Natural killer cell treated with Interleukin-12 subunit alpha and Interleukin-12 subunit beta and Interleukin-15 and Interleukin-18, amount 100 ng/mL, for 72 hours (primary cell): ENCODE measurements around the gene RAD23A. TPM values are rescaled to one million over a fixed set of nuclear protein-coding genes. Genes with fewer than 3 reads are reported as not detected.
"Not testable (repeated sequence)": the region's sequence is repeated elsewhere in the genome, so short reads cannot be mapped to it uniquely, and the experiment has no call there.

Source experiments
- ATAC-seq, 2 donors: fragments of 150-1000 bp; cut with Tn5 transposase in 1 of 2; sonication (Bioruptor Pico), chemical (Tn5 transposase) in 1 of 2; 2 replicates each; pipeline ENCODE4 v1.10.0; 2021
- DNase-seq: peaks from one replicate; pipeline ENCODE4 v3.0.0; 2022; ENCODE audit warnings: low spot score
- H3K27ac Mint-ChIP-seq, 2 donors: 1 replicate in 1 of 2; 2 replicates in 1 of 2; pipeline ENCODE4 v1.8.0; 2022; ENCODE audit warnings: mixed read lengths in 2 of 2, mild to moderate bottlenecking in 1 of 2, moderate library complexity in 1 of 2
- H3K27me3 Mint-ChIP-seq, 2 donors: 1 replicate in 1 of 2; 2 replicates in 1 of 2; pipeline ENCODE4 v1.8.0; 2022; ENCODE audit warnings: mixed read lengths in 2 of 2
- H3K36me3 Mint-ChIP-seq: one replicate; pipeline ENCODE4 v1.8.0; 2022; ENCODE audit warnings: mixed read lengths
- H3K4me1 Mint-ChIP-seq, 2 donors: 1 replicate in 1 of 2; 2 replicates in 1 of 2; pipeline ENCODE4 v1.8.0; 2022; ENCODE audit warnings: low read depth in 2 of 2, mixed read lengths in 2 of 2, mild to moderate bottlenecking in 1 of 2
- H3K4me3 Mint-ChIP-seq: one replicate; pipeline ENCODE4 v1.8.0; 2022; ENCODE audit warnings: mixed read lengths
- H3K9me3 Mint-ChIP-seq: 2 replicates; pipeline ENCODE4 v1.8.0; 2022; ENCODE audit warnings: mixed read lengths
- total RNA-seq, 2 donors: library from RNA; stranded (reverse); gene quantifications; one replicate each; pipeline ENCODE4 v1.2.3, GENCODE V29; 2022

The RAD23A gene
- 100 to 1,000 TPM; 112 to 148 TPM for total RNA-seq

DNA sequence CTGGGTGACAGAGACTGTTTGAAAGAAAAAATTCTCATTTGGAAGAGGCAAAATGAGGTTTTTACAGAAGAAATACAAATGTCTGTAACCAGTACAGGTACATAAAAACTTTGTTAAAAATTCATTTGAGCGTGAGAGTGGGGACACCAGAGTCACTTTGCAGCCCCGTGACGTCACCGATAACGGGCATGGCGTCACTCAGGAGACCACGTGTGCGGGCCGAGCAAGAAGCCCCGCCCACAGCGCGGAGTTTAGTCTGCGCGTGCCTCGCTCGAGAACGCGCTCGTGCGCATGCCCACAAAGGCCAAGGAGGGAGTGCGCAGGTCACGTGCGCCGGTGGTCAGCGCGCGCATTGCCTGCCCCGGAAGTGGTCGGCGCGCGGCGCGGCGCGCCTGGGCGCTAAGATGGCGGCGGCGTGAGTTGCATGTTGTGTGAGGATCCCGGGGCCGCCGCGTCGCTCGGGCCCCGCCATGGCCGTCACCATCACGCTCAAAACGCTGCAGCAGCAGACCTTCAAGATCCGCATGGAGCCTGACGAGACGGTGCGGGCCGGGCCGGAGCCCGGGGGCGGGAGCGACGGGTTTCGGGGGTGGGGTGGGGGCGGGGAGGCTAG is at the start of gene RAD23A:
TSS of gene RAD23A (plus strand) at position 384 of the 613 bp plus-strand sequence. CDS start at position 471, 87 bp downstream.
- Mint-ChIP-seq H3K27ac (peak within 1 kb of the TSS; percentile 91 to 95), H3K9me3 (no peaks in the 10 kb centered on the region), H3K36me3 (peaks cover 36% of the 10 kb centered on the region), H3K4me3 (peak within 1 kb of the TSS; percentile 93), H3K27me3 (no peaks in the 10 kb centered on the region), H3K4me1 (peaks cover 44 to 47% of the 10 kb centered on the region in 2 donors)
- peak; percentile 98 for DNase-seq
- ATAC-seq, result peak; percentile 89 to 92

GRCh38 chr19:12896460-12896859 is 49.2 kb upstream of the RAD23A start:
- no peak for ATAC-seq
- H3K36me3 Mint-ChIP-seq, result peaks cover 10% of the 10 kb centered on the region
- H3K4me1 Mint-ChIP-seq, result peaks cover 18 to 24% of the 10 kb centered on the region in 2 donors
- no peaks in the 10 kb centered on the region for H3K9me3 Mint-ChIP-seq
- H3K4me3 Mint-ChIP-seq, result no peak overlapping the region
- DNase-seq, result no peak
- H3K27ac Mint-ChIP-seq, result no peak overlapping the region
- no peaks in the 10 kb centered on the region for H3K27me3 Mint-ChIP-seq

DNA sequence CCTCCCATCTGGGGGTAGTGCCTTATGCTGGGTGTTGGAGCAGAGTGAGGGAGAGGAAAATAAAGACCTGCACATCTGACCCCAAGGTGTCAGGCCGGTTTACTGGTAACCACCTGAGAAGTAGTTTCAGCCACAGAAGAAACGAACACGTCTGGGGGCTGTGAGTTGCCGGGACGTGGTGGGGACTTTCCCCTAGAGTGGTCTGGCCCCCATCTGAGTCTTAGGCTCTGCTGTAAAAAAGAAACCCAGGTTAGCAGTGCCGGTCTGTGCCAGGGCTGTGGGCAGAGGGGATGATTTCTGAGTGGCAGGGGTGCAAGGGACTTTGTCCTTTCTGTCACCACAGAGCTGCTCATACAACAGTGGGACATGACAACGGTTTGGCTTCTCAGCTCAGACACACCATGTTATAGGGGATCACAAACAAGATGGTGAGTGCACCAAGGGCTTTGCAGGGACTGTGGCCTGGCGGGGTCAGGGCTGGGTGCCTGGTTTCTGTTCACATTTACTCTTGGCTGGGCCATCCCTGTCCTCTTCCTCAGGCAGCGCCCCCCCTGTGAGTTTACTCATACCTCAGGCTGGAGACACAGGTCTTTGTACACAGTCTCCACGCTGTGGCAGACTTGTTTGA is 45.7 kb upstream of the RAD23A start:
- DNase-seq (peak; percentile 75), ATAC-seq (peak; percentile 93 to 97)
- no peaks in the 10 kb centered on the region for H3K9me3 Mint-ChIP-seq
- H3K4me3 Mint-ChIP-seq, result peak overlapping the region; percentile 75
- H3K27ac Mint-ChIP-seq, result peak overlapping the region; percentile 67 to 73
- peaks cover 9 to 18% of the 10 kb centered on the region in 2 donors for H3K4me1 Mint-ChIP-seq
- no peaks in the 10 kb centered on the region for H3K27me3 Mint-ChIP-seq
- H3K36me3 Mint-ChIP-seq, result peaks cover 7% of the 10 kb centered on the region

DNA sequence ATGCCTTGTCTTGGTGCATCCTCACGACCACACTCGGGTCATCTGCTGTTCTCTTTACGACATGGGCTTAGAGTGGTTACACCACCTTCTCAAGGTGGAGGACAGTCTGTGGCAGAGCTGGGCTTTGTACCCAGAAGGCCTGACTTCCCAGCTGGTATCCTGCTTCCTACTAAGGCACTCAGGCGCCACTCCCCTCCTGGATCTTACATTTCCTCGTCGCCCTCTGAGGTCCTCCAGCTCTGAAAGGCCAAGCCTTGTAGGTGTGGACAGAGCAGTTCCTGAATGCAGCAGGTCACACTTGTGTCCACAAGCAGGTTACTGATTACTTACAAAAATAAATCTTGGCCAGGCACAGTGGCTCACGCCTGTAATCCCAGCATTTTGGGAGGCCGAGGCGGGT is 38.5 kb upstream of the RAD23A start:
- Mint-ChIP-seq H3K27me3 (no peaks in the 10 kb centered on the region), H3K4me3 (no peak overlapping the region), H3K4me1 (peaks cover 4 to 7% of the 10 kb centered on the region in 2 donors), H3K27ac (no peak overlapping the region), H3K36me3 (no peaks in the 10 kb centered on the region), H3K9me3 (no peaks in the 10 kb centered on the region)
- no peak for ATAC-seq
- DNase-seq, result no peak

DNA sequence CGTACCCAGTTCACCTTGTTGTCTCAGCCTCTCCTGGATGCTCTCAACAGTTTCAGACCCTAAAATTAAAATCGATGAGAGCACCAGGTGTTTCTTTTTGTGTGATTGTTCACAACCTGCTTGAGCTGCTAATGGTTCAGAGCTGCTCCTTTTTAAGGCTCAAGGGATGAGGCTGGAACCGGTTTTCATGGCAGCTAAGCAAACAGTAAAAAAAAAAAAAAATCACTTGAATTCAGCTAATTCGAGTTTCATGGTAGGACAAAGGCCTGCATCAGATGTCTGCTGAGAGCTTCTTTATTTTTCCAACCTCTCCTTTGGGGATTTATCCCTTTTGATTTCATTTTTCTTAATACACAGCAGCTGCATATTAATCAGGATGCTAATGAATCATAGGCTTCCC is 33.1 kb upstream of the RAD23A start:
- Mint-ChIP-seq H3K9me3 (no peaks in the 10 kb centered on the region), H3K4me1 (peaks cover 24 to 27% of the 10 kb centered on the region in 2 donors), H3K27me3 (no peaks in the 10 kb centered on the region), H3K27ac (no peak overlapping the region), H3K4me3 (no peak overlapping the region), H3K36me3 (no peaks in the 10 kb centered on the region)
- no peak for ATAC-seq
- DNase-seq, result no peak

GRCh38 chr19:12913011-12913561 is 32.6 kb upstream of the RAD23A start:
- DNase-seq, result no peak
- H3K36me3 Mint-ChIP-seq, result no peaks in the 10 kb centered on the region
- H3K9me3 Mint-ChIP-seq, result no peaks in the 10 kb centered on the region
- peak overlapping the region; percentile 54 for H3K4me3 Mint-ChIP-seq
- H3K27ac Mint-ChIP-seq, result peak overlapping the region; percentile 83 to 89
- peaks cover 24 to 27% of the 10 kb centered on the region in 2 donors for H3K4me1 Mint-ChIP-seq
- no peak for ATAC-seq
- no peaks in the 10 kb centered on the region for H3K27me3 Mint-ChIP-seq

GRCh38 chr19:12913851-12914690 is 31.6 kb upstream of the RAD23A start:
- H3K27me3 Mint-ChIP-seq, result no peaks in the 10 kb centered on the region
- peak overlapping the region; percentile 54 for H3K4me3 Mint-ChIP-seq
- ATAC-seq, result peak; percentile 75 to 81
- H3K36me3 Mint-ChIP-seq, result no peaks in the 10 kb centered on the region
- DNase-seq, result peak; percentile 78
- H3K4me1 Mint-ChIP-seq, result peaks cover 27 to 30% of the 10 kb centered on the region in 2 donors
- peak overlapping the region; percentile 83 to 89 for H3K27ac Mint-ChIP-seq
- no peaks in the 10 kb centered on the region for H3K9me3 Mint-ChIP-seq

DNA sequence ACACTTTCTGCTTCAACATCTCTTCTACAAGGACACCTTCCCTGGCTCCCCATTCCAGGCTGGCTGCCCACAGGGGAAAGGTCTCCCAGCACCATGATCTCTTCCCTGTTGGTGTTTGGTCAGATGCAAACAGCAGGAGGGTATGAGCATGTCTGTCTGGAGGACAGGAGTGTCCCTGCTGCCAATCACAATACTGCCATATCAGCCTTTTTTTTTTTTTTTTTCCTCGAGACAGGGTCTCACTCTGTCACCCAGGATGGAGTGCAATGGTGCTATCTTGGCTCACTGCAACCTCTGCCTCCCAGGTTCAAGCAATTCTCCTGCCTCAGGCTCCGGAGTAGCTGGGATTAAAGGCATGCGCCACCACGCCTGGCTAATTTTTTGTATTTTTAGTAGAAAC is 29.8 kb upstream of the RAD23A start:
- DNase-seq, H3K36me3 Mint-ChIP-seq, H3K9me3 Mint-ChIP-seq, ATAC-seq, H3K27me3 Mint-ChIP-seq: not testable (repeated sequence)
- H3K4me1 Mint-ChIP-seq, result peaks cover 30 to 37% of the 10 kb centered on the region in 2 donors
- H3K4me3 Mint-ChIP-seq, result peak overlapping the region; percentile 2
- H3K27ac Mint-ChIP-seq, result peak overlapping the region in 1 of 2 donors; percentile 47

GRCh38 chr19:12918253-12918652 is 27.4 kb upstream of the RAD23A start:
- Mint-ChIP-seq H3K27ac (peak overlapping the region; percentile 85 to 91), H3K4me3 (peak overlapping the region; percentile 76), H3K27me3 (no peaks in the 10 kb centered on the region), H3K36me3 (peaks cover 6% of the 10 kb centered on the region), H3K9me3 (no peaks in the 10 kb centered on the region), H3K4me1 (peaks cover 30 to 34% of the 10 kb centered on the region in 2 donors)
- ATAC-seq (no peak), DNase-seq (no peak)

GRCh38 chr19:12921047-12921446 is 24.6 kb upstream of the RAD23A start:
- H3K9me3 Mint-ChIP-seq, result no peaks in the 10 kb centered on the region

GRCh38 chr19:12922959-12923358 is 22.7 kb upstream of the RAD23A start:
- Mint-ChIP-seq H3K36me3 (peaks cover 14% of the 10 kb centered on the region), H3K4me3 (no peak overlapping the region), H3K27ac (no peak overlapping the region), H3K27me3 (no peaks in the 10 kb centered on the region), H3K4me1 (peaks cover 10 to 16% of the 10 kb centered on the region in 2 donors), H3K9me3 (no peaks in the 10 kb centered on the region)
- no peak for DNase-seq
- ATAC-seq, result no peak

More at GRCh38 chr19:12921047-12921446, 24.6 kb upstream of the RAD23A start:
- Mint-ChIP-seq H3K27ac (peak overlapping the region; percentile 26 to 91), H3K4me1 (peaks cover 14 to 21% of the 10 kb centered on the region in 2 donors), H3K36me3 (peaks cover 8% of the 10 kb centered on the region), H3K4me3 (no peak overlapping the region), H3K27me3 (no peaks in the 10 kb centered on the region)
- DNase-seq, result no peak
- no peak for ATAC-seq

- peaks cover 5 to 6% of the 10 kb centered on the region in 2 donors for H3K4me1 Mint-ChIP-seq
- peaks cover 20% of the 10 kb centered on the region for H3K36me3 Mint-ChIP-seq
- H3K9me3 Mint-ChIP-seq, result no peaks in the 10 kb centered on the region
- no peak overlapping the region for H3K4me3 Mint-ChIP-seq
- no peak overlapping the region for H3K27ac Mint-ChIP-seq
- ATAC-seq, result no peak
- no peaks in the 10 kb centered on the region for H3K27me3 Mint-ChIP-seq
- no peak for DNase-seq
These were observed 20.9 kb upstream of the RAD23A start for GRCh38 chr19:12924621-12925310.

DNA sequence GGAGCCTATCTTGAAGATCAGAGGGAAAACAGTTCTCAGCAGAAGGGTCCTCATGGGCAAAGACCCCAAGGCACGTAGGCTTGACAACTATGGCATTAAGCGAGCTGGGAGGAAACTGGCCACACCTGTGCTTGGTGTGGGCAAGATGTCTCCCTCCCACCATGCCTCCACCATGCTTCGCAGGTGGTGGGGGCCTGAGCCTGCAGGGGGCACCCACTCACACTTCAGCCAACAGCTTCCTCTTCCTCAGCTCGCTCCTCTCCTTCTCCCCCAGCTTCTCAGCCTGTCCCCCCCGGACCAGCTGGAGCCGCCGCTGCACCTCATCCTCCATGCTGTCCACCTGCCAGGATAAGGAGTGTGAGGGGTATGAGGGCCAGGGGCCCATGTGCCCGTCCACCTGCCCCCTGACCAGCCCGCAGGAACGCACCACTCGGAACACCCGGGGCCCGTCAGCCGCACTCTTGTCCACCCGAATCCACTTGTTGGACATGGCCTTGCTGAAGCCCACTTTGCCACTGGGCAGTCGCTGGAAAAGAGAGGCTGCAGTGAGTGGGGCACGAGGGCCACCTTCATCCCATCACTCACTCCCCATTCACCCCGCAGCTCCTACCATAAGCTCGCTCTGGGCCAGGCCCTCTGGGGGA is 15.5 kb upstream of the RAD23A start:
- Mint-ChIP-seq H3K36me3 (peaks cover 21% of the 10 kb centered on the region), H3K4me1 (peaks cover 22 to 28% of the 10 kb centered on the region in 2 donors), H3K9me3 (no peaks in the 10 kb centered on the region), H3K27me3 (no peaks in the 10 kb centered on the region), H3K4me3 (no peak overlapping the region), H3K27ac (no peak overlapping the region)
- ATAC-seq (no peak), DNase-seq (no peak)
